Activated T-helper 17 cell treated with anti-CD3 and anti-CD28 coated beads, Interleukin-2, amount 50 U/mL, for 72 hours (primary cell): ENCODE results near the gene CEP57L1. TPM values are rescaled to one million over a fixed set of nuclear protein-coding genes. Genes with fewer than 3 reads are reported as not detected.
A peak's percentile ranks its signal among the peaks of the same experiment; 100 is the strongest.
"Not testable (repeated sequence)": the region's sequence is repeated elsewhere in the genome, so short reads cannot be mapped to it uniquely, and the experiment has no call there.

ENCODE experiments used
- ATAC-seq: fragments of 150-1000 bp; cut with Tn5 transposase; replicated peaks from 2 replicates; pipeline ENCODE4 v1.10.0; 2021; ENCODE audit warnings: mild to moderate bottlenecking, moderate library complexity
- H3K27ac Mint-ChIP-seq: one replicate; pipeline ENCODE4 v1.8.0; 2022; ENCODE audit warnings: mixed read lengths
- H3K27me3 Mint-ChIP-seq: one replicate; pipeline ENCODE4 v1.8.0; 2022; ENCODE audit warnings: mixed read lengths
- H3K36me3 Mint-ChIP-seq: one replicate; pipeline ENCODE4 v1.8.0; 2022; ENCODE audit warnings: low read depth, mild to moderate bottlenecking, mixed read lengths
- H3K4me1 Mint-ChIP-seq: one replicate; pipeline ENCODE4 v1.8.0; 2022; ENCODE audit warnings: mixed read lengths
- H3K4me3 Mint-ChIP-seq: one replicate; pipeline ENCODE4 v1.8.0; 2022; ENCODE audit warnings: mild to moderate bottlenecking, mixed read lengths
- H3K9me3 Mint-ChIP-seq: one replicate; pipeline ENCODE4 v1.8.0; 2022; ENCODE audit warnings: mixed read lengths
- total RNA-seq, 2 donors: library from RNA; stranded (reverse); gene quantifications; one replicate each; pipeline ENCODE4 v1.2.3, GENCODE V29; 2022

Gene CEP57L1
- total RNA-seq, 2 donors from 2014 or later: 20.9 to 21.8 TPM

- H3K27me3 Mint-ChIP-seq: peaks cover 21% of the 10 kb centered on the region
- H3K36me3 Mint-ChIP-seq: no peaks in the 10 kb centered on the region
- no peak overlapping the region for H3K27ac Mint-ChIP-seq
- peak; percentile 71 for ATAC-seq
- no peaks in the 10 kb centered on the region for H3K4me1 Mint-ChIP-seq
- H3K9me3 Mint-ChIP-seq: peaks cover 5% of the 10 kb centered on the region
- H3K4me3 Mint-ChIP-seq: no peak overlapping the region
Observed at GRCh38 chr6:109187399-109188114, 92.2 kb downstream of the CEP57L1 start.

DNA sequence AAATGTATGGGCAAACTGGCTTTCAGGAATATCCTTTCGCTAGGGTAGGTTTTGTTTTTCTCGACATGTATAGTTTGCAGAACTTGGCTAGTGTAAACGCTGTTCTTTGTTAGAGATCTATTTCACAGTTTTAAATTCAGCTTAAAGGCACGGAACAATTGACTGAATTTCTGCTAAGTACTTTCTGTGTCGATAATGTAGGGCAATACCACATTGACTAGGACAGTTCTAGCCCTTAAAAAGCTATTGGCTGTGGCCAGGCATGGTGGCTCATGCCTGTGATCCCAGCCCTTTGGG is 92.8 kb downstream of the CEP57L1 start:
- H3K4me3 Mint-ChIP-seq: no peak overlapping the region
- H3K27ac Mint-ChIP-seq: no peak overlapping the region
- peaks cover 20% of the 10 kb centered on the region for H3K27me3 Mint-ChIP-seq
- H3K36me3 Mint-ChIP-seq: no peaks in the 10 kb centered on the region
- H3K4me1 Mint-ChIP-seq: no peaks in the 10 kb centered on the region
- H3K9me3 Mint-ChIP-seq: peaks cover 5% of the 10 kb centered on the region
- no peak for ATAC-seq

DNA sequence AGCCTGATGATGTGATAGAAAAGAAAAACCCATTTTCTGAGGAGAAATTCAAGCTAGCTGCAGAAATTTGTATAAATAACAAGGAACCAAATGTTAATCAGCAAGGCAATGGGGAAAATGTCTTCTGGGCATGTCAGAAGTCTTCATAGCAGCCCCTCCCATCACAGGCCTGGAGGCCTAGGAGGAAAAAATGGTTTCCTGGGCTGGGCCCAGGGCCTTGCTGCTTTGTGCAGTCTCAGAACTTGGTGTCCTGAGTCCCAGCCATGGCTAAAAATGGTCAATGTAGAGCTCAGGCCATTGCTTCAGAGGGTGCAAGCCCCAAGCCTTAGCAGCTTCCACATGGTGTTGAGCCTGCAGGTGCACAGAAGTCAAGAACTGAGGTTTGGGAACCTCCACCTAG is 96.1 kb downstream of the CEP57L1 start:
- not testable (repeated sequence) for H3K36me3 Mint-ChIP-seq, ATAC-seq, H3K4me3 Mint-ChIP-seq, H3K4me1 Mint-ChIP-seq, H3K9me3 Mint-ChIP-seq, H3K27me3 Mint-ChIP-seq, H3K27ac Mint-ChIP-seq

DNA sequence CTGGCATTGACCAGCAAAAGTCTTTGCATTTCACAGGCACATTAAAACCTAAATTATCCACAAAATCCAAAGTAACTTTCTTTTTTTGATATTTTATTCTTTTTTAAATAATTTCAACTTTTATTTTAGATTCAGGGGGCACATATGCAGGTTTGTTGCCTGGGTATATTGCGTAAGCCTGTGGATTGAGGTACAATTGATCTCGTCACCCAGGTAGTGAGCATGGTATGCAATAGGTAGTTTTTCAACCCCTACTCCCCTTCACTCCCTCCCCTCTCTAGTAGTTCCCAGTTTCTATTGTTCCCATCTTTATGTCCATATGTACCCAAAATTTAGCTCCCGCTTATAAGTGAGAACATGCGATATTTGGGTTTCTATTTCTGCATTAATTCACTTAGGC is 97.6 kb downstream of the CEP57L1 start:
- H3K36me3 Mint-ChIP-seq: no peaks in the 10 kb centered on the region
- no peak overlapping the region for H3K27ac Mint-ChIP-seq
- H3K27me3 Mint-ChIP-seq: peaks cover 3% of the 10 kb centered on the region
- no peaks in the 10 kb centered on the region for H3K4me1 Mint-ChIP-seq
- peaks cover 5% of the 10 kb centered on the region for H3K9me3 Mint-ChIP-seq
- no peak for ATAC-seq
- H3K4me3 Mint-ChIP-seq: no peak overlapping the region

DNA sequence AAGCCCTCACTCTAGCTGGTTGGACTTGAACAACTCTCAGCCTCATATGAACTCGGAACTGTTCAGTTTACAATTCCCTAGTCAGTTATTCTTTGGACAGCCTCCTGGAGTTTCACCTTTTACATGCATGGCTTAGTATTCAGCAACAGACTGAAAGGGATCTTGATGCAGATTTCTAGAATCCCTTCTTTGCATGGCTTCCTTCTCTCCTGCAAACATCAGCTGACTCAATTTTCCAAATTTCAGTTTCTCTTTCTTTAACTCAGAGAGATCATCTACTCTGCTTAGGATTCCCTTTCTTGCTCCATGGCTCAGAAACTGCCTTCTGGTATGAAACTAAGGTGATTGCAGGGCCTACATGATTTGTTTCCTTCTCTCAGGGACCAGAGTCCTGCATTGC is 99.6 kb downstream of the CEP57L1 start:
- Mint-ChIP-seq H3K4me1 (no peaks in the 10 kb centered on the region), H3K9me3 (peaks cover 5% of the 10 kb centered on the region), H3K27me3 (peaks cover 3% of the 10 kb centered on the region), H3K27ac (no peak overlapping the region), H3K36me3 (no peaks in the 10 kb centered on the region), H3K4me3 (no peak overlapping the region)
- ATAC-seq: no peak

- H3K27me3 Mint-ChIP-seq: peaks cover 3% of the 10 kb centered on the region
- no peaks in the 10 kb centered on the region for H3K9me3 Mint-ChIP-seq
- no peak overlapping the region for H3K4me3 Mint-ChIP-seq
- H3K27ac Mint-ChIP-seq: no peak overlapping the region
- ATAC-seq: peak; percentile 65
- no peaks in the 10 kb centered on the region for H3K36me3 Mint-ChIP-seq
- H3K4me1 Mint-ChIP-seq: no peaks in the 10 kb centered on the region
Observed at GRCh38 chr6:109197061-109197460, 101.8 kb downstream of the CEP57L1 start.

GRCh38 chr6:109202409-109203264 is 107.3 kb downstream of the CEP57L1 start:
- peak; percentile 95 for ATAC-seq
- H3K4me3 Mint-ChIP-seq: peak overlapping the region; percentile 40

GRCh38 chr6:109204511-109204910 is 109.2 kb downstream of the CEP57L1 start:
- Mint-ChIP-seq H3K27ac (no peak overlapping the region), H3K9me3 (no peaks in the 10 kb centered on the region), H3K36me3 (no peaks in the 10 kb centered on the region), H3K4me1 (peaks cover 5% of the 10 kb centered on the region), H3K27me3 (peaks cover 5% of the 10 kb centered on the region), H3K4me3 (no peak overlapping the region)
- ATAC-seq: no peak

More at GRCh38 chr6:109202409-109203264, 107.3 kb downstream of the CEP57L1 start:
- no peaks in the 10 kb centered on the region for H3K27me3 Mint-ChIP-seq
- peak overlapping the region; percentile 92 for H3K27ac Mint-ChIP-seq
- no peaks in the 10 kb centered on the region for H3K36me3 Mint-ChIP-seq
- peaks cover 5% of the 10 kb centered on the region for H3K4me1 Mint-ChIP-seq
- H3K9me3 Mint-ChIP-seq: no peaks in the 10 kb centered on the region

GRCh38 chr6:109212683-109213082 is 117.4 kb downstream of the CEP57L1 start:
- no peaks in the 10 kb centered on the region for H3K4me1 Mint-ChIP-seq
- no peak overlapping the region for H3K27ac Mint-ChIP-seq
- peaks cover 19% of the 10 kb centered on the region for H3K27me3 Mint-ChIP-seq
- no peak overlapping the region for H3K4me3 Mint-ChIP-seq
- H3K36me3 Mint-ChIP-seq: no peaks in the 10 kb centered on the region
- ATAC-seq: no peak
- peaks cover 9% of the 10 kb centered on the region for H3K9me3 Mint-ChIP-seq

Other genes starting within 250 kb of the CEP57L1 start
- gene ARMC2, start 247.1 kb upstream of the CEP57L1 start, total RNA-seq: 1 to 10 TPM; 2.9 to 5.7 TPM
- gene SESN1, start 661 bp upstream of the CEP57L1 start, total RNA-seq: 10 to 100 TPM in 1 of 2 donors, 1 to 10 TPM in 1; 9.8 to 23.0 TPM